SK-N-SH (cell line): Measurements from ENCODE around the gene METTL23. TPM values are rescaled to one million over a fixed set of nuclear protein-coding genes. Genes with fewer than 3 reads are reported as not detected.

Experiments
- CTCF ChIA-PET: fragments of 300-600, 350-600 bp; formaldehyde crosslinking; extraction: SDS; loops from one replicate; lab custom pipeline; 2021; lab: Yijun Ruan, JAX
- POLR2A ChIA-PET: fragments of 350-600 bp; sonication (Branson Sonifier 250); formaldehyde crosslinking; extraction: SDS; loops from one replicate; lab custom pipeline; 2020; ENCODE audit warnings: antibody characterized with exemption, inconsistent platforms; lab: Yijun Ruan, JAX
- DNase-seq: peaks from one replicate; pipeline ENCODE4 v3.0.0; 2012
- H2AFZ ChIP-seq: fragments of 200-600 bp; sonication (generic); 2 replicates; pipeline ENCODE4 v1.8.1; 2016; ENCODE audit warnings: antibody characterized with exemption, mild to moderate bottlenecking, low read depth
- H3F3A ChIP-seq: fragments of 200-600 bp; sonication (generic); replicated peaks from 2 replicates; pipeline ENCODE3; 2016; ENCODE audit warnings: antibody characterized with exemption, mild to moderate bottlenecking; ENCODE audit not compliant: insufficient read depth
- H3K27ac ChIP-seq, 2 experiments: fragments of 200-500 bp in 1 of 2; fragments of 200-600 bp in 1 of 2; sonication (Bioruptor generic) in 1 of 2; sonication (generic), shearing (Covaris generic) in 1 of 2; 2 replicates each; pipeline versions ENCODE4 v1.5.1 to v1.6.1; 2014 to 2016; ENCODE audit warnings: low read depth in 2 of 2, inconsistent platforms in 1 of 2, low read length in 1 of 2, mild to moderate bottlenecking in 1 of 2, mixed read lengths in 1 of 2
- H3K27me3 ChIP-seq: fragments of 200-600 bp; sonication (generic), shearing (Covaris generic); 2 replicates; pipeline ENCODE4 v1.6.1; 2016; ENCODE audit warnings: mixed run types; ENCODE audit not compliant: insufficient read depth
- H3K36me3 ChIP-seq, 2 experiments: fragments of 200-500 bp in 1 of 2; fragments of 200-600 bp in 1 of 2; sonication (Bioruptor generic) in 1 of 2; sonication (generic) in 1 of 2; replicated peaks in 1 of 2; 2 replicates each; pipeline versions ENCODE3 to v1.5.1; 2014 to 2016; ENCODE audit warnings: low read length in 1 of 2, mild to moderate bottlenecking in 1 of 2; ENCODE audit not compliant: insufficient read depth in 2 of 2, control insufficient read depth in 1 of 2
- H3K4me1 ChIP-seq, 2 experiments: fragments of 200-500 bp in 1 of 2; fragments of 200-600 bp in 1 of 2; sonication (Bioruptor generic) in 1 of 2; sonication (generic), shearing (Covaris generic) in 1 of 2; 2 replicates each; pipeline versions ENCODE4 v1.5.1 to v1.6.1; 2014 to 2016; ENCODE audit warnings: low read depth in 1 of 2, low read length in 1 of 2, mixed run types in 1 of 2; ENCODE audit not compliant: insufficient read depth in 2 of 2, control insufficient read depth in 1 of 2
- H3K4me2 ChIP-seq: fragments of 200-600 bp; sonication (generic), shearing (Covaris generic); 2 replicates; pipeline ENCODE4 v1.6.1; 2017; ENCODE audit warnings: mixed run types
- H3K4me3 ChIP-seq, 2 experiments: fragments of 200-500 bp in 1 of 2; fragments of 200-600 bp in 1 of 2; sonication (Bioruptor generic) in 1 of 2; sonication (generic), shearing (Covaris generic) in 1 of 2; 2 replicates each; pipeline versions ENCODE4 v1.5.1 to v1.8.1; 2014 to 2016; ENCODE audit warnings: low read depth in 2 of 2, inconsistent platforms in 1 of 2, low read length in 1 of 2, mild to moderate bottlenecking in 1 of 2, mixed read lengths in 1 of 2, moderate library complexity in 1 of 2
- H3K79me2 ChIP-seq: fragments of 200-600 bp; sonication (generic); 2 replicates; pipeline ENCODE4 v1.8.1; 2017; ENCODE audit warnings: mild to moderate bottlenecking; ENCODE audit not compliant: insufficient read depth
- H3K9ac ChIP-seq: fragments of 200-600 bp; sonication (generic); 2 replicates; pipeline ENCODE4 v1.6.1; 2017; ENCODE audit warnings: mixed run types
- H3K9me2 ChIP-seq: fragments of 200-600 bp; sonication (generic); 2 replicates; pipeline ENCODE4 v1.6.1; 2017; ENCODE audit warnings: mixed run types
- H3K9me3 ChIP-seq: fragments of 200-600 bp; sonication (generic); 2 replicates; pipeline ENCODE4 v1.6.1; 2017; ENCODE audit warnings: mixed run types, mild to moderate bottlenecking, moderate library complexity
- H4K20me1 ChIP-seq: fragments of 200-600 bp; sonication (generic); 2 replicates; pipeline ENCODE4 v1.6.1; 2017; ENCODE audit warnings: mild to moderate bottlenecking, mixed run types; ENCODE audit not compliant: insufficient read depth
- ELF1 ChIP-seq: IDR thresholded peaks from 2 replicates; pipeline ENCODE4 v1.4.0; 2012
- EP300 ChIP-seq, 2 experiments: IDR thresholded peaks; 2 replicates each; pipeline versions ENCODE4 v1.4.0 to v1.6.1; 2012; ENCODE audit warnings: borderline replicate concordance in 1 of 2, low read depth in 1 of 2, low read length in 1 of 2
- FOXJ3 ChIP-seq: sonication (generic); formaldehyde crosslinking; IDR thresholded peaks from 2 replicates; pipeline ENCODE4 v1.5.1; 2020; ENCODE audit warnings: mild to moderate bottlenecking, missing genetic modification reagents
- GABPA ChIP-seq: IDR thresholded peaks from 2 replicates; pipeline ENCODE4 v1.4.0; 2012; ENCODE audit warnings: low read depth, mild to moderate bottlenecking
- MEF2A ChIP-seq: IDR thresholded peaks from 2 replicates; pipeline ENCODE4 v1.4.0; 2012; ENCODE audit warnings: low read depth, borderline replicate concordance
- NFIC ChIP-seq: IDR thresholded peaks from 2 replicates; pipeline ENCODE4 v1.4.0; 2012; ENCODE audit warnings: borderline replicate concordance
- POLR2AphosphoS5 ChIP-seq: IDR thresholded peaks from 2 replicates; pipeline ENCODE4 v1.6.1; 2012; ENCODE audit warnings: low read depth, low read length
- WGBS: methylation state at CpG from one replicate; pipeline ENCODE4 v1.1.6; 2017; ENCODE audit warnings: low lambda C conversion rate; 5-methylcytosine and 5-hydroxymethylcytosine counted together
- polyA plus RNA-seq, 3 experiments: library from polyadenylated mRNA; depleted of rRNA; stranded (reverse); fragments of >200 nt; gene quantifications; 2 replicates each; pipeline ENCODE4 v1.2.3, GENCODE V29; 2012
- TF ChIP-seq, protein P1 (sequence below): IDR thresholded peaks from 2 replicates; pipeline ENCODE4; 2012
- TF ChIP-seq, protein P2 (sequence below): IDR thresholded peaks from 2 replicates; pipeline ENCODE4 v1.4.0; 2012; ENCODE audit warnings: low read depth, borderline replicate concordance
- TF ChIP-seq, protein P3 (sequence below): IDR thresholded peaks from 2 replicates; pipeline ENCODE4 v1.4.0; 2012; ENCODE audit warnings: low read depth
- TF ChIP-seq, protein P4 (sequence below): fragments of 200-600 bp; sonication (generic); IDR thresholded peaks from 2 replicates; pipeline ENCODE4 v1.6.1; 2017; ENCODE audit warnings: antibody characterized with exemption, mild to moderate bottlenecking, moderate library complexity

METTL23 gene
- polyA plus RNA-seq, 1 of the 3 experiments (the other 2 are of a cell fraction): 75.9 TPM

DNA sequence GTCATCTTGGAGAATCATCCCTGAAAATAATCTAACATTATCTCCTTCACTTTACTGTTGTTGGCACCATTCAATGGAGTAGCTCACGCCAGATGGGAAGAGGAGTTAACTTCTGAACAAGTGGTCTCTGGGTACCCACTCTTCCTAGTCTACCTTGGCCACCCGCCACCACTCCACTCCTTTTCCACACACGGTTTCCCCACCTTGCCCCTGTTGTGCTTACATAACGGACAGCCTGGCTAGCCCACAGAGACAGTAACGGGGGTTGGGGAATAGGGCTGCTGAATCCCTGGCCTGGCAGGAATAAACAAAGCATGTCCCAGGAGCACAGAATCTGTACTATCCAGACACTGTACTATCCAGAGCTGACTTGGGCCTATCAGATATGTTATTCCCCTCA lies 12.3 kb upstream of the METTL23 start:
- 84% methylated on average over 5 of the region's 5 CpGs for WGBS
- Histone ChIP-seq H3K4me2 (no peak overlapping the region), H3K9me2 (no peaks in the 10 kb centered on the region), H3K4me1 (peaks cover 16 to 32% of the 10 kb centered on the region in 2 experiments), H3K9ac (no peak overlapping the region), H3K9me3 (no peaks in the 10 kb centered on the region), H3F3A (peaks cover 56% of the 10 kb centered on the region), H3K36me3 (peaks cover 32 to 51% of the 10 kb centered on the region in 2 experiments), H3K79me2 (peaks cover 58% of the 10 kb centered on the region), H2AFZ (no peak overlapping the region), H3K4me3 (no peak overlapping the region), H4K20me1 (peaks cover 17% of the 10 kb centered on the region), H3K27ac (no peak overlapping the region; a peak in 1 of 4 replicates), H3K27me3 (no peaks in the 10 kb centered on the region)
- ChIA-PET CTCF (interaction anchor here (0.6 to 14.3 kb wide), 34 partner anchors 11 to 502 kb away, joined by 3 to 255 read pairs (median 4); partner anchors contain the start of genes AANAT, JMJD6, METTL23 and MFSD11), POLR2A (interaction anchor here (0.6 to 1.8 kb wide), 3 partner anchors 12 to 565 kb away, joined by 4 to 6 read pairs (median 5); partner anchors contain the start of genes JMJD6 and METTL23)
- DNase-seq: no peak
- TF ChIP-seq MEF2A (no peak), EP300 (IDR thresholded peaks at IDR 0.05; ENCODE audit: borderline replicate concordance in 1 of 2, low read depth in 1 of 2, low read length in 1 of 2) (no peak), NFIC (no peak), POLR2AphosphoS5 (no peak), FOXJ3 (CRISPR knock-in tag) (no peak), GABPA (no peak), ELF1 (no peak)
- TF ChIP-seq, protein P1, sequence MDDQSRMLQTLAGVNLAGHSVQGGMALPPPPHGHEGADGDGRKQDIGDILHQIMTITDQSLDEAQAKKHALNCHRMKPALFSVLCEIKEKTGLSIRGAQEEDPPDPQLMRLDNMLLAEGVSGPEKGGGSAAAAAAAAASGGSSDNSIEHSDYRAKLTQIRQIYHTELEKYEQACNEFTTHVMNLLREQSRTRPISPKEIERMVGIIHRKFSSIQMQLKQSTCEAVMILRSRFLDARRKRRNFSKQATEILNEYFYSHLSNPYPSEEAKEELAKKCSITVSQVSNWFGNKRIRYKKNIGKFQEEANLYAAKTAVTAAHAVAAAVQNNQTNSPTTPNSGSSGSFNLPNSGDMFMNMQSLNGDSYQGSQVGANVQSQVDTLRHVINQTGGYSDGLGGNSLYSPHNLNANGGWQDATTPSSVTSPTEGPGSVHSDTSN: no peak
- TF ChIP-seq, protein P2, sequence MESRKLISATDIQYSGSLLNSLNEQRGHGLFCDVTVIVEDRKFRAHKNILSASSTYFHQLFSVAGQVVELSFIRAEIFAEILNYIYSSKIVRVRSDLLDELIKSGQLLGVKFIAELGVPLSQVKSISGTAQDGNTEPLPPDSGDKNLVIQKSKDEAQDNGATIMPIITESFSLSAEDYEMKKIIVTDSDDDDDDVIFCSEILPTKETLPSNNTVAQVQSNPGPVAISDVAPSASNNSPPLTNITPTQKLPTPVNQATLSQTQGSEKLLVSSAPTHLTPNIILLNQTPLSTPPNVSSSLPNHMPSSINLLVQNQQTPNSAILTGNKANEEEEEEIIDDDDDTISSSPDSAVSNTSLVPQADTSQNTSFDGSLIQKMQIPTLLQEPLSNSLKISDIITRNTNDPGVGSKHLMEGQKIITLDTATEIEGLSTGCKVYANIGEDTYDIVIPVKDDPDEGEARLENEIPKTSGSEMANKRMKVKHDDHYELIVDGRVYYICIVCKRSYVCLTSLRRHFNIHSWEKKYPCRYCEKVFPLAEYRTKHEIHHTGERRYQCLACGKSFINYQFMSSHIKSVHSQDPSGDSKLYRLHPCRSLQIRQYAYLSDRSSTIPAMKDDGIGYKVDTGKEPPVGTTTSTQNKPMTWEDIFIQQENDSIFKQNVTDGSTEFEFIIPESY: no peak
- TF ChIP-seq, protein P3, sequence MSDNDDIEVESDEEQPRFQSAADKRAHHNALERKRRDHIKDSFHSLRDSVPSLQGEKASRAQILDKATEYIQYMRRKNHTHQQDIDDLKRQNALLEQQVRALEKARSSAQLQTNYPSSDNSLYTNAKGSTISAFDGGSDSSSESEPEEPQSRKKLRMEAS: no peak
- TF ChIP-seq, protein P4, sequence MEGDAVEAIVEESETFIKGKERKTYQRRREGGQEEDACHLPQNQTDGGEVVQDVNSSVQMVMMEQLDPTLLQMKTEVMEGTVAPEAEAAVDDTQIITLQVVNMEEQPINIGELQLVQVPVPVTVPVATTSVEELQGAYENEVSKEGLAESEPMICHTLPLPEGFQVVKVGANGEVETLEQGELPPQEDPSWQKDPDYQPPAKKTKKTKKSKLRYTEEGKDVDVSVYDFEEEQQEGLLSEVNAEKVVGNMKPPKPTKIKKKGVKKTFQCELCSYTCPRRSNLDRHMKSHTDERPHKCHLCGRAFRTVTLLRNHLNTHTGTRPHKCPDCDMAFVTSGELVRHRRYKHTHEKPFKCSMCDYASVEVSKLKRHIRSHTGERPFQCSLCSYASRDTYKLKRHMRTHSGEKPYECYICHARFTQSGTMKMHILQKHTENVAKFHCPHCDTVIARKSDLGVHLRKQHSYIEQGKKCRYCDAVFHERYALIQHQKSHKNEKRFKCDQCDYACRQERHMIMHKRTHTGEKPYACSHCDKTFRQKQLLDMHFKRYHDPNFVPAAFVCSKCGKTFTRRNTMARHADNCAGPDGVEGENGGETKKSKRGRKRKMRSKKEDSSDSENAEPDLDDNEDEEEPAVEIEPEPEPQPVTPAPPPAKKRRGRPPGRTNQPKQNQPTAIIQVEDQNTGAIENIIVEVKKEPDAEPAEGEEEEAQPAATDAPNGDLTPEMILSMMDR: no peak
